Measurements from ENCODE around the gene ELMO1. TPM values are rescaled to one million over a fixed set of nuclear protein-coding genes. Genes with fewer than 3 reads are reported as not detected.

ELMO1 gene
- total RNA-seq, 1 donor from 2014 or later: 53.8 TPM

DNA sequence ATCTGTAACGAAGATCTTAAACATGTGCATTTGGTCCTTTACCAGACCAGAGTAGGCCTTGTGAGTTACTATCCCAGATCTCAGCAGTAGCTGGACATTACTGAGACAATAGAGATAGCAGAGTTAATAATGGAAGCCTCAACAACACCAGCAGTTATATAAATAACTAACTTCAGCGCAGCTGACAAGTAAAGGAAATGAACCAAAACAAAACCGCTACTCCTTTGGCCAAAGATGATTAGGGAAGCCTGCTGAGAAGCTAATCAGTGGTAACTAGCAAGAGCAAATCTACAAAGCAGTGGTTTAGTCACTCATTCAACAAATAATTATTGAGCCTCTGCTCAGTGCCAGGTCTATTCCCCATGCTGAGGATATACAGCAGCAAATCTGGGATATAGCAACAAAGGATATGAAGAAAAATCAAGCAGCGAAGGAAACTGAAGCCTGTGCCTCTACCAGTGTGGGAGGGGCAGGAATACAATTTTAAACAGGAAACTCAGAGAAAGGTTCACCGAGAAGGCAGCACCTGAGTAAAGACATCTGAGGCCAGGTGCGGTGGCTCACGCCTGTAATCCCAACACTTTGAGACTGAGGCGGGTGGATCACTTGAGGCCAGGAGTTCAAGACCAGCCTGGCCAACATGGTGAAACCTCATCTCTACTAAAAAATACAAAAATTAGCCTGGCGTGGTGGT lies 103.6 kb downstream of the ELMO1 start:
- Histone ChIP-seq H3K36me3 (no peaks in the 10 kb centered on the region), H3K9me3 (no peaks in the 10 kb centered on the region), H3K4me1 (peaks cover 16% of the 10 kb centered on the region), H3K4me3 (no peak overlapping the region), H3K27ac (peak overlapping the region; percentile 3), H3K27me3 (no peaks in the 10 kb centered on the region)
- intact Hi-C loops (cut with DNase I): no loop called here
- TF ChIP-seq CTCF (IDR thresholded peaks at IDR 0.05): no peak
- no peak for ATAC-seq
- no peak for DNase-seq

DNA sequence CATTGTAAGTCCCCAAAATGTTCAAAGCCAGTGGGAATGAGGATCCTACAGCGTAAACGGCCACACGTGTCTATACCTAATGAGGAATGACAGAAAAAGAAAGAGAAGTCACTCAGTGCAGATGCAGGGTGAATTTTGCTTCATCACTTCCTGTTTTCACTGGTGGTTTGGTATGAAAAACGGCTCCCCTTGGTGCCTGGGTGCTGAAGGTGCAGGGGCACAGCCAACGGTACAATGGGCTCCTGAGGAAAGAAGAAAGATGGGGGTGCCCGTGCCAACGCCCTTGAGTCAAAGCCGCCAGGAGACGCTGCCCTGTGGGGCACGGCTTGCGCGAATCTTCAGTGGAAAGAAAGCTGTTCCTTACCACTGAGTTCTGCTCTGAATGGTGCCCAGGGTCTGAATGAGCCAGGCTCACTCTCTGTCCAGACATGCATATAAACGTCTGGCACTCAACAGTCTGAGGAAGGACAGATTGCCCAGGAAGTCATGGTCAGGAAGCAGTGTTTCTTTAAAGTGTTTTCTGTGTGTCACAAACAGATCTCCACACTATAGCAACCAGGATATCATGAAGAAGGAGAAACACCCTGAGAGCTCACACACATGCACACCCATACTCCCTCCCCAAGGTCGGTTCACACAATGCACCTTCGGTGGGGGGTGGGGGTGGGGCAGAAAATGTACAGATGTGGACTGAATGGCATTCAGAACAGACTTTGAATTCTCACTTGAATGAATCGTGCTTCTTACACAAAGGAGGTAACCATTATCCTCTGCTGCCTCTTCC lies 105.8 kb downstream of the ELMO1 start:
- Histone ChIP-seq H3K4me3 (peak overlapping the region; percentile 34), H3K27me3 (no peaks in the 10 kb centered on the region), H3K4me1 (peaks cover 16% of the 10 kb centered on the region), H3K9me3 (no peaks in the 10 kb centered on the region), H3K27ac (peak overlapping the region; percentile 67), H3K36me3 (no peaks in the 10 kb centered on the region)
- intact Hi-C loops (cut with DNase I): no loop called here
- ATAC-seq (peak; percentile 89), DNase-seq (peak; percentile 69)
- TF ChIP-seq CTCF (IDR thresholded peaks at IDR 0.05): peak; percentile 18

DNA sequence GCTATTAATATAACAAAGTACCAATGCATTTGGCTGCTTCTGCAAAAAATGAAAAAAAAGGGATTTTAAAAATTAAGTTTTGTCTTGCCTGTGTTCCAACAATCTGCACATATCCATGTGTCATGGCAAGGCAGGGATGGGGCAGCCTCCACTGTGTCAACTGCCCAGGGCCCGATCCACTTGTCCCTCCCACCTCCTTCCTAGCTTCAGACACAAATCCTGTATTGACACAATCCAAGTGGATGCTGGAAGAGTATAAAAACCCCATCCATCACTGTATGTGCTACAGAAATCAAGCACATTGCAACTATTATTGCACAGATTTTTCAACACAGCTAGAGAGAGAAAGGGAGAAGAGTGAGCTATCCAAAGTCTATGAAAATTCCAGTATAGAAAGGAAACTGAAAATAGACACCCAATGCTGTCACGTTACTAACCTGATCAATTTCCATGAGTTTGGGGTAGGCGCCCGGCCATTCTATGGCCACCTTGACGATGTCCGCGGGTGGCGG lies 106.4 kb downstream of the ELMO1 start:
- H3K9me3 ChIP-seq: no peaks in the 10 kb centered on the region
- no peak for TF ChIP-seq CTCF (IDR thresholded peaks at IDR 0.05)
- no peak for ATAC-seq
- intact Hi-C loops (cut with DNase I): no loop called here
- H3K27me3 ChIP-seq: no peaks in the 10 kb centered on the region
- H3K27ac ChIP-seq: peak overlapping the region; percentile 67
- peak overlapping the region; percentile 34 for H3K4me3 ChIP-seq
- H3K36me3 ChIP-seq: no peaks in the 10 kb centered on the region
- DNase-seq: no peak
- peaks cover 16% of the 10 kb centered on the region for H3K4me1 ChIP-seq

DNA sequence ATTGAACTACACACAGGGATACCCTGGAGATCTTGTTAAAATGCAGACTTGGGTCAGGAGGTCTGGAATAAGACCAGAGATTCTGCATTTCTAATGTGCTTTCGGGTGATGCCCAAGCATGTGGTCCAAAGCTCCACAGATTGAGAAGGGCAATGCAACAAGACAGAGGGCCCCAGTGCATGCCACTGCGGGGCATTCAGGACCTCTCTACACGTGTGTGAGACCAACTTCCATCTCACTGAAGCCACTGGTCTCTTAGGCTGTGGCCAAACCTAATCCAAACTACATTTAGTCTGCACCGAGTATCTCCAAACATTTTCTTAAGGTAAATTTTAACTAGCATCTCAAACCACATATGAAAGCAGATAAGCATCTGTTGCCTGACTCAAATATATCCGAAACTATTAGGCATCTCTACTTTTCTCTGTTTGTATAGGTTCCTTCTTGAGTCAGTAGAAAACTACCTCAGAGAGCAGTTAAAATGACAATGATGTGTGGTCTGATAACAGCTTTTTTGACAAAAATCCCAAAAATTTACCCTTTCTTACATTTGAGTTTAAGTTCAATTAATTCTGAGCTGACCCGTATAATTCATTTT lies 107.5 kb downstream of the ELMO1 start:
- intact Hi-C loops (cut with DNase I): no loop called here
- H3K27ac ChIP-seq: no peak overlapping the region
- TF ChIP-seq CTCF (IDR thresholded peaks at IDR 0.05): no peak
- H3K4me3 ChIP-seq: no peak overlapping the region
- H3K9me3 ChIP-seq: no peaks in the 10 kb centered on the region
- ATAC-seq: no peak
- H3K4me1 ChIP-seq: peaks cover 16% of the 10 kb centered on the region
- H3K36me3 ChIP-seq: no peaks in the 10 kb centered on the region
- no peaks in the 10 kb centered on the region for H3K27me3 ChIP-seq
- DNase-seq: no peak

- no peak overlapping the region for H3K27ac ChIP-seq
- no peak for TF ChIP-seq CTCF (IDR thresholded peaks at IDR 0.05)
- ATAC-seq (no peak), DNase-seq (no peak)
- no peaks in the 10 kb centered on the region for H3K27me3 ChIP-seq
- no peaks in the 10 kb centered on the region for H3K9me3 ChIP-seq
- H3K4me3 ChIP-seq: no peak overlapping the region
- intact Hi-C loops (cut with DNase I): no loop called here
- H3K4me1 ChIP-seq: peaks cover 9% of the 10 kb centered on the region
- H3K36me3 ChIP-seq: no peaks in the 10 kb centered on the region
Observed at GRCh38 chr7:37338966-37339365, 109.7 kb downstream of the ELMO1 start.
